RPMI7951 (cell line): ENCODE data around the gene FAM136A. TPM values are rescaled to one million over a fixed set of nuclear protein-coding genes. Genes with fewer than 3 reads are reported as not detected.
A peak's percentile ranks its signal among the peaks of the same experiment; 100 is the strongest.
"Not testable (repeated sequence)": the region's sequence is repeated elsewhere in the genome, so short reads cannot be mapped to it uniquely, and the experiment has no call there.

Experiments used
- DNase-seq: peaks from one replicate; pipeline ENCODE4 v3.0.0-alpha.2; 2012; ENCODE audit warnings: low read depth
- total RNA-seq: library from RNA; depleted of rRNA; stranded (reverse); fragments of >200 nt; shearing (Covaris generic); gene quantifications from 2 replicates; pipeline ENCODE4 v1.2.3, GENCODE V29; 2014; rRNA removed

FAM136A gene
- total RNA-seq, 1 experiment from 2014 or later: 50.1 TPM

GRCh38 chr2:70297828-70298227 lies 4.0 kb downstream of the FAM136A start:
- DNase-seq: not testable (repeated sequence)

- DNase-seq: no peak
Observed at GRCh38 chr2:70283500-70284191, 18.2 kb downstream of the FAM136A start.

GRCh38 chr2:70282439-70282838 lies 19.4 kb downstream of the FAM136A start:
- no peak for DNase-seq

GRCh38 chr2:70280242-70280798 lies 21.5 kb downstream of the FAM136A start:
- DNase-seq: no peak

GRCh38 chr2:70270323-70270722 lies 31.5 kb downstream of the FAM136A start:
- DNase-seq: no peak

- DNase-seq: not testable (repeated sequence)
Observed at GRCh38 chr2:70269422-70270302, 32.2 kb downstream of the FAM136A start.

- DNase-seq: not testable (repeated sequence)
Observed at GRCh38 chr2:70266925-70267324, 34.9 kb downstream of the FAM136A start.

- no peak for DNase-seq
Observed at GRCh38 chr2:70261501-70261900, 40.4 kb downstream of the FAM136A start.

- peak; percentile 39 for DNase-seq
Observed at GRCh38 chr2:70258532-70258875, 43.4 kb downstream of the FAM136A start.

- no peak for DNase-seq
Observed at GRCh38 chr2:70255637-70256314, 46.1 kb downstream of the FAM136A start.

- DNase-seq: no peak
Observed at GRCh38 chr2:70250434-70250833, 51.4 kb downstream of the FAM136A start.

GRCh38 chr2:70248181-70248847 lies 53.6 kb downstream of the FAM136A start, which contains the start of gene TIA1:
TSS of gene TIA1 (minus strand) at chr2:70248628. CDS start at chr2:70248430, 198 bp downstream.
- DNase-seq: peak; percentile 97

GRCh38 chr2:70247364-70248180 lies 54.3 kb downstream of the FAM136A start:
- DNase-seq: peak; percentile 25

Other genes starting within 250 kb of the FAM136A start
- 46.0 and 46.7 TPM in 2 replicates for gene PCBP1, start 214.6 kb downstream of the FAM136A start, total RNA-seq
- gene C2orf42, start 111.0 kb downstream of the FAM136A start, total RNA-seq: 15.3 and 26.5 TPM in 2 replicates
- 89.6 and 116 TPM in 2 replicates for gene TIA1, start 53.4 kb downstream of the FAM136A start, total RNA-seq
- gene PCYOX1, start 43.9 kb downstream of the FAM136A start, total RNA-seq: 32.9 and 33.9 TPM in 2 replicates
- gene SNRPG, start 8.3 kb downstream of the FAM136A start, total RNA-seq: 447 and 542 TPM in 2 replicates